Right renal cortex interstitium (tissue), 3 donors: Measurements from ENCODE around the gene PHYHD1. TPM values are rescaled to one million over a fixed set of nuclear protein-coding genes. Genes with fewer than 3 reads are reported as not detected.
A peak's percentile ranks its signal among the peaks of the same experiment; 100 is the strongest.
"Not testable (repeated sequence)": the region's sequence is repeated elsewhere in the genome, so short reads cannot be mapped to it uniquely, and the experiment has no call there.

Experiments used
- DNase-seq, 3 donors: peaks; one replicate each; pipeline ENCODE4 v3.0.0-alpha.2; 2013; ENCODE audit warnings: low read depth in 3 of 3, low spot score in 2 of 3
- polyA plus RNA-seq, 3 donors: library from polyadenylated mRNA; unstranded; fragments of 120-200 nt; gene quantifications; one replicate each; pipeline ENCODE4 v1.2.1, GENCODE V29; 2013; ENCODE audit not compliant: insufficient read length in 3 of 3

PHYHD1 gene
- polyA plus RNA-seq, 3 donors, result 52.5 to 57.0 (median 54.4) TPM

DNA sequence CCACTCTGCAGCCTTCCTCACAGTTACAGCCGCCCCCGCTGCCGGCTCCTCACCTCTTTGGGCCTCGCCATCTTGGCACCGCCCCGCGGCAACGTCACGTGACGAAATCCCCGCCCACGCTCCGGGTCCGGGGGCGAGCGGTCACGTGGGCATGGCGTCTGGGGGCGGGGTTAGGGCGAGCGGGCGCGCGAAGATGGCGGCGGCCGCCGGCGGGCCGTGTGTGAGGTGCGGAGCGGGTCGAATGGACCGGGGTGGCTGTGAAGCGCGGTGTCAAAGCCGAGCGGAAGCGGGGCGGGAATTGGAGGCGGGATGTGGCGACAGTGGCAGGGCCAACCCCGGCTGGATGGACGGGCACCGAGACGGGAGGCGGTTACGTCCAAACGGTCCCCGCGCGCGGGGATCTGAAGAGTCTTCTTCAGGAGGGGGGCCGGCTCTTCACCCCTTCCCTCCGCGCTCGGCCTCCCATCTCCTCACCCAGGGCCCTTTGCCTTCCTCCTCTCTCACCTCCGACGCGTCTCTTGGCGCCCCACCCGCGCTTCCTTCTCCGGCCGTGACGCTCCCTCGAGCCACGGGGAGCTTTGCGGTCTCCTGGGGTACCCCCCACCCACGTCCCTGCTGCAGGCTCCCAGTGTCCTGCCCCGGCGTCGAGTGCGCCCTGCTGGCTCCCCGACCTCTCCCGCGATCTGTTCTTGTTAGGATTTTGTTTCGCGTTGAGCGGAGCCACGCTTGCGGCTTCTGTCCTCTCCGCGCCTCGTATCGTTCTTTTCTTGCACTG, 26.9 kb downstream of the PHYHD1 start, which contains the start of the genes DOLK and NUP188:
Gene DOLK (minus strand): TSS at position 77 of the 775 bp plus-strand sequence. CDS start 300 bp downstream, outside the sequence.
Gene NUP188 (plus strand): TSS at position 173 of the 775 bp plus-strand sequence. CDS start 21 bp downstream, at position 194.
- peak; percentile 70 to 89 (median 82) for DNase-seq

GRCh38 chr9:128961403-128961802, 40.6 kb downstream of the PHYHD1 start:
- DNase-seq, result not testable (repeated sequence)

DNA sequence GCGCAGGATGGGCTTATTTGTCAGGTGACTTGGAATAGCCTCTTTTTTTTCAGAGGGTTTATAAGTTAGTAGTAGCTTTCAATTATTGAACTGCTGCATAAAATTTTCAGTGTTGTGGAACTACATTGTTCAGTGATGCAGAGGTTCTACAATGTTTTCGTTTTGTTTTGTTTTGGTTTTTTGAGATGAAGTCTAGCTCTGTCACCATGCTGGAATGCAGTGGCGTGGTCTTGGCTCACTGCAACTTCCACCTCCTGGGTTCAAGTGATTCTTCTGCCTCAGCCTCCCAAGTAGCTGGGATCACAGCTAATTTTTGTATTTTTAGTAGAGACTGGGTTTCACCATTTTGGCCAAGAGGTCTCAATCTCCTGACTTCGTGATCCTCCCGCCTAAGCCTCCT, 48.7 kb downstream of the PHYHD1 start:
- DNase-seq, result no peak

DNA sequence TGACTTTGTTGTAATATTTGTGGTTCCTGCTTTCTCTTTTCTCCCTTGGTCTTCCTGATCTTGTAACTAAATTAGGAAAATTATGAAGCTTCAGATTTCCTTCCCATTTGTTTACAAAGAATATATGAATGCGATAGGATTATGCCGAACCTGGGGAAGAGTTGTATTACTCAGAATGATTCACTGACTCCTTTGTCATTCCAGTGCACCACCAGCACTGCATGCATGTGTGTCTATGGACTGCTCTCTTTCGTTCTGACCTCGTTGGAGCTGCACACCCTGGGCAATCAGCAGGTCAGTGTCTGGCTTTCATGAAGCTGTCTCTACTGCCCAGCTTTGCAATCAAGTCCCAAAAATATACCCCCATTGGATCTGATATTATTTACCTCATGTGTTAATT, 52.2 kb downstream of the PHYHD1 start:
- no peak for DNase-seq

DNA sequence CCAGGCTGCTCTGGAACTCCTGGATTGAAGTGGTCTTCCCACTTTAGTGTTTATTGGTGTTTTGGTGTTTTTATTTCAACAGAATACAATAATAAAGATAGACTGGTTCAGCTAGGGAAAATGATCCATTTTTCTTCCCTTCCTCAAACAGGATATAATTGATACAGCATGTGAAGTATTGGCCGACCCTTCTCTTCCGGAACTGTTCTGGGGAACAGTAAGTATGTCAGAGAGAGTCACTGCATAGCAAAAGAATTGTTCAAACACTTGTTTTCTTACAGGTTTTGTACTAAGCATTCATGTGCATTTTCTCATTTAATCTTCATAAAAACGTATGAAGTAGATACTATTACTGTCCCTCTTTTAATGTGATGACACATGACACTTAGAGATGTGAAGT, 58.3 kb downstream of the PHYHD1 start:
- DNase-seq, result no peak

DNA sequence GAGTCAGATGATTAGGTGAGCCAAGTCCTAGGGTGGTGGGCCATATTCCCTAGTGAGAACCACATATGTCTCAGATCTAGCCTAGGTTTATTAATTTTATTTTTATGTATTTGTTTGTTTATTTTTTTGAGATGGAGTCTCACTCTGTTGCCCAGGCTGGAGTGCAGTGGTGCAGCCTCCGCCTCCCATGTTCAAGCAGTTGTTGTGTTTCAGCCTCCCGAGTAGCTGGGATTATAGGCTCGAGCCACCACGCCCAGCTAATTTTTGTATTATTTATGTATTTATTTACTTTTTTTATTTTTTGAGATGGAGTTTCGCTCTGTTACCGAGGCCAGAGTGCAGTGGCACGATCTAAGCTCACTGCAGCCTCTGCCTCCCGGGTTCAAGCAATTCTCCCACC, 62.8 kb downstream of the PHYHD1 start:
- DNase-seq, result no peak

DNA sequence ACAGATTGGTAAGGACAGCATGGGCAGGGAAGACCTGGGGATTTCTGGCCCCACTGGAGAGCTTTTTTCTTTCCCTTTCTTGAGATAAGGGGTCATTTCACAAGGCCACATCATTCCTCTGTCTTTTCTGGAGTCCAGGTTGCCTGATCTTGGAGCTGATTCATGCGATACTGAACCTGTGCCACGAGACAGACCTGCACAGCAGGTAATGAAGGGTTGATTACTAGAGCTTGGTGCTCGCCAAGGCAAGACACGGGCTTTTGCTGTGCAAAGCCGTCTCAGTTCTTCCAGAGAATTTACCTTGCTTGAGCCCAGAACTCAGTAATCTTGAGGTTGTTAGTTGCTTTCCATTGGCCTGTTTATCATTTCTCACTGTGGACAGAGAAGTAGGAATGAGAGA, 65.9 kb downstream of the PHYHD1 start:
- no peak for DNase-seq

GRCh38 chr9:128987805-128988204, 67.0 kb downstream of the PHYHD1 start:
- no peak for DNase-seq

Other genes with a start within 250 kb of the PHYHD1 start
- 100 to 1,000 TPM; 701 to 773 (median 755) TPM for gene SET, start 231.8 kb upstream of the PHYHD1 start, polyA plus RNA-seq
- 10 to 100 TPM in 1 of 3 donors, 1 to 10 TPM in 2; 8.3 to 10.2 (median 9.3) TPM for gene PKN3, start 218.5 kb upstream of the PHYHD1 start, polyA plus RNA-seq
- 10 to 100 TPM; 14.4 to 19.5 (median 17.0) TPM for gene ZDHHC12, start 196.9 kb upstream of the PHYHD1 start, polyA plus RNA-seq
- gene ZER1, start 149.1 kb upstream of the PHYHD1 start, polyA plus RNA-seq, result 10 to 100 TPM; 29.1 to 32.2 (median 30.4) TPM
- 10 to 100 TPM; 35.8 to 37.9 (median 37.9) TPM for gene TBC1D13, start 133.7 kb upstream of the PHYHD1 start, polyA plus RNA-seq
- gene ENDOG, start 102.5 kb upstream of the PHYHD1 start, polyA plus RNA-seq, result 1 to 10 TPM; 6.3 to 9.6 (median 6.7) TPM
- gene SPOUT1, start 91.2 kb upstream of the PHYHD1 start, polyA plus RNA-seq, result 10 to 100 TPM; 26.1 to 35.1 (median 33.2) TPM
- gene KYAT1, start 39.0 kb upstream of the PHYHD1 start, polyA plus RNA-seq, result 10 to 100 TPM; 18.9 to 20.7 (median 19.7) TPM
- gene LRRC8A, start 38.8 kb upstream of the PHYHD1 start, polyA plus RNA-seq, result 10 to 100 TPM; 27.2 to 31.1 (median 28.2) TPM
- 10 to 100 TPM; 15.6 to 18.9 (median 17.0) TPM for gene DOLK, start 26.6 kb downstream of the PHYHD1 start, polyA plus RNA-seq
- 10 to 100 TPM; 38.6 to 41.4 (median 40.5) TPM for gene NUP188, start 26.7 kb downstream of the PHYHD1 start, polyA plus RNA-seq
- 100 to 1,000 TPM in 2 of 3 donors, 10 to 100 TPM in 1; 94.9 to 104 (median 102) TPM for gene SH3GLB2, start 107.3 kb downstream of the PHYHD1 start, polyA plus RNA-seq
- gene MIGA2, start 115.6 kb downstream of the PHYHD1 start, polyA plus RNA-seq, result 10 to 100 TPM; 15.4 to 16.1 (median 15.6) TPM
- 10 to 100 TPM; 20.2 to 21.7 (median 20.4) TPM for gene DOLPP1, start 160.1 kb downstream of the PHYHD1 start, polyA plus RNA-seq
- gene CRAT, start 189.8 kb downstream of the PHYHD1 start, polyA plus RNA-seq, result 10 to 100 TPM; 33.9 to 40.3 (median 39.3) TPM
- gene PTPA, start 190.4 kb downstream of the PHYHD1 start, polyA plus RNA-seq, result 100 to 1,000 TPM; 116 to 119 (median 119) TPM